Left renal cortex interstitium (tissue), 4 donors: Measurements from ENCODE around the gene ANKRD22. TPM values are rescaled to one million over a fixed set of nuclear protein-coding genes. Genes with fewer than 3 reads are reported as not detected.

Experiments
- DNase-seq, 4 donors: peaks; one replicate each; pipeline ENCODE4 v3.0.0-alpha.2; 2013; ENCODE audit warnings: low read depth in 4 of 4, low spot score in 2 of 4, missing footprints in 1 of 4
- polyA plus RNA-seq, 4 donors: library from polyadenylated mRNA; unstranded; fragments of 120-200 nt; gene quantifications; one replicate each; pipeline ENCODE4 v1.2.1, GENCODE V29; 2013; ENCODE audit not compliant: insufficient read length in 4 of 4

ANKRD22 gene
- polyA plus RNA-seq, 4 donors = 0.25 to 0.49 (median 0.46) TPM

- peak in 1 of 4 donors; percentile 15 for DNase-seq
These were observed 28.1 kb upstream of the ANKRD22 start, which contains the start of gene STAMBPL1 for GRCh38 chr10:88879534-88880281. Gene STAMBPL1 (plus strand): TSS chr10:88880245. CDS start chr10:88901709, 21,464 bp downstream.

- DNase-seq = no peak
These were observed 25.7 kb upstream of the ANKRD22 start for GRCh38 chr10:88877298-88877697.

DNA sequence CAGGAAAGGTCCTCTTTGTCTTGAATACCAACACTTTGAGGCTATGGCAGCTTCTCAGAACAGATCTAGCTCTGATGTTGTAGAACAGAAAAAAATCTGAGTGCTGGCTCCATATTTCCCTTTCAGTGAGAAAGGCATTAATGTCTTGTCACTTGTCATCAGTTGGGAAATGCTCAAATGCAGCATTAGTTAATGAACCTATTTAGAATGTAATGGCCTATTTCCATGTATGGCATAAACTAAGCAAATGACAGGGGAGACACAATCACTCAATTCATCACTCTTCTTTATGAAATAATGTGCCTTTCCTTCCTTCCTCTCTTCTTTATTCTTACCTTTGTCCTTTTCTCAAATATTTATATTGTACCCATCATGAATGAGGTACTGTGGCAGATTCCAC is 23.4 kb upstream of the ANKRD22 start:
- no peak for DNase-seq

- no peak for DNase-seq
These were observed 22.6 kb upstream of the ANKRD22 start for GRCh38 chr10:88874281-88874680.

GRCh38 chr10:88873757-88874156 is 22.1 kb upstream of the ANKRD22 start:
- DNase-seq = no peak

- DNase-seq = no peak
These were observed 18.4 kb upstream of the ANKRD22 start for GRCh38 chr10:88870089-88870488.

GRCh38 chr10:88866454-88866853 is 14.8 kb upstream of the ANKRD22 start:
- no peak for DNase-seq

GRCh38 chr10:88865281-88865876 is 13.7 kb upstream of the ANKRD22 start:
- DNase-seq = no peak

- DNase-seq = no peak
These were observed 9.4 kb upstream of the ANKRD22 start for GRCh38 chr10:88861036-88861435.

DNA sequence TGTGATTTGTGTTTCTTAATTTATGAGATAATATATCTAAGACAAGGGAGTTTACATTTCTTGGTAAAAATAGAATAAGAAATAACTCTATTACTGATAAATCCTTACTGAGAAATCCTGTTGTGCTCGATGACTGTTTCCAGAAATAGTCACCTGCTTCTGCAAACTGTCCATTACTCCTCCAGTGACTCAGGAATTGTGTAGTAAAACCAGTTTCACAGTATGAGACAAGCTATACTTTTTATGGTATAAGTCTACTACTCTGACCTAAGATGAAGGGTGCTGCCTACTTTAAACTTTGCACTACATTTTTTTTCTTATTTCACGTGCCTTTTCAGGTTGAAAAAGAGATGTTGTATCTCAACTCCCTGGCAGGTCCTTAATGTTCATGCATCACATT is 6.8 kb upstream of the ANKRD22 start:
- no peak for DNase-seq

DNA sequence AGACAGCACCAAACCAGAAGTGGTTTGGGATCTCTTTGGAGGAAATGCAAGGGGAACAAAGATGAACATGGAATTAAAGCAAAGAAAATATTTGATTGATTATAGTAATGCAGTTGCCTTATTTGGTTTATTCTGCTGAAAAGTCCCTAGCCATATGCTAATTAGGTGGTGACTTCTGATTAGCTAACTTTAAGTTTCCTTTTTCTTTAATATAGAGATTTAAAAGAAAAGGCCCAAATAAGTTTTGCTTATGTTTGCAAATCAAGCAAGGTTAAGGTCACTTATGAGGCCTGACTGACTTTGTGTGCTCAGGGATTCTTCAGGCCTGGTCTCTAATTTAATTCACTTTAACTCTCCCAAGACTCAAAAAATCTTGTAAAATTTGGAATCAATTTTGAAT is 6.2 kb upstream of the ANKRD22 start:
- DNase-seq = no peak

DNA sequence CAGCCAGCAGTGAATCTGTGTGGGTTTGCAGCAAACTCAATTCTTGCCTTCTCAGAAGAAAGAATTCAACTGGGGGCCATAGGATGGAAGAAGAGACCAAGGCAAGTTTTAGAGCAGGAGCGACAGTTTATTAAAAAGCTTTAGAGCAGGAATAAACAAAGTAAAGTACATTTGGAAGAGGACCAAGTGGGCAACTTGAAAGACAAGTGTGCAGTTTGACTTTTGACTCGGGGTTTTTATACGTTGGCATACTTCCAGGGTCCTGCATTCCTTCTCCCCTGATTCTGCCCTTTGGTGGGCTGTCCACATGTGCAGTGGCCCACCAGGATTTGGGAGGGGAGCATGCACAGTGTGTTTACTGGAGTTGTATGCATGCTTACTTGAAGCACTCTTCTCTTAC is 3.0 kb upstream of the ANKRD22 start:
- no peak for DNase-seq

DNA sequence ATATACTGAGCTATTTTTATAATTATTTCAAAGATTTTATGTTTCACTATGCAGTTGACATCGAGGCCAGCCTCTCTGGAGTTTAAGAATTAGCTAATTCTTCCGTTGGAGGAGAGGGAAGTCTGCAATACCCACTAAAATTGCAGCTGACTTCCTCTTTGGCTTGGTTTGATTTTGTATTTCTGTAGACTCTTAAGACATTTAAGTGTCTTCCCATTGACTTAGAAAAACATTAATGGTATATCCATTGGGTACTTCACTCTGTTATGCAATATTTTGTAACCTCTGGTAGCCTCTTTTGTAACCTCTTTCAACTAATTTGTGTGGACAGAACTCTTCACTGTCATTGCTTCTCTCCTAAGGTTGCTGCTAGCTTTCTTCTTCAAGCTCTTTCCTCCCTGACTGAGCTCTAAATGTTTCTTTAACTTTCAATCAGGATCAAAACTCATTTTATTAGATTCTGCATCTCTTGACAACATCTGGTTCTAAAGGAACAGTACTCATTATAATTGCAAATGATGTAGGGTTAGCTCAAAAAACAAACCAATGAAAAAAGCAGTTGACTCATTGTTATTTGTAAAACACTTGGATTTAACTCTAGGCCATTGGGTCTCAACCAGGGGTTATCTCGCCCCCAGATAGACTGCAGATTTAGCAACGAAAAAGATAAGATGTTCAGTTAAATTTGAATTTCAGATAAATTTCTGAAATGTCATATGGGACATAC is 1.7 kb upstream of the ANKRD22 start:
- no peak for DNase-seq

GRCh38 chr10:88852327-88852726 is 683 bp upstream of the ANKRD22 start:
- DNase-seq = no peak

- no peak for DNase-seq
These were observed 932 bp downstream of the ANKRD22 start for GRCh38 chr10:88850712-88851111.

- no peak for DNase-seq
These were observed 2.4 kb downstream of the ANKRD22 start for GRCh38 chr10:88849234-88849633.

DNA sequence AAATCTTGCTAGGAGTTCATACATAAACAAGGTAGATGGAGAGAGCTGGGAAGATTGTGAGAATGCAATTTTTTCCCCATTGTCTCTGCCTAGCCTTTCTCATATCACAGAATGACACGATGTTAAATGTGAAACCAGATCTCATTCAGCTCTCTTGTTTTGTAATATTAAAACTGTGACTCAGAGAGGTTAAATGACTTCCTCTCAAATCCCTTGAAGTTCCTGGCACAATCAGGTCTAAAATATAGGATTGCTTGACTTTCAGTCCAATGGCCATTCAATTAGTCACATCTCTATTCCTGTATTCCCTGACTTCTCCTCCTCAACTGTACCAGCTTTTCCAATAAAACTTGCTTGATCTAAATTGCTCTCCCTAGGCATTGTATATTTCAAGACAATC is 3.1 kb downstream of the ANKRD22 start:
- no peak for DNase-seq

GRCh38 chr10:88843171-88843570 is 8.5 kb downstream of the ANKRD22 start:
- DNase-seq = no peak

GRCh38 chr10:88841316-88842111 is 10.1 kb downstream of the ANKRD22 start:
- DNase-seq = no peak

DNA sequence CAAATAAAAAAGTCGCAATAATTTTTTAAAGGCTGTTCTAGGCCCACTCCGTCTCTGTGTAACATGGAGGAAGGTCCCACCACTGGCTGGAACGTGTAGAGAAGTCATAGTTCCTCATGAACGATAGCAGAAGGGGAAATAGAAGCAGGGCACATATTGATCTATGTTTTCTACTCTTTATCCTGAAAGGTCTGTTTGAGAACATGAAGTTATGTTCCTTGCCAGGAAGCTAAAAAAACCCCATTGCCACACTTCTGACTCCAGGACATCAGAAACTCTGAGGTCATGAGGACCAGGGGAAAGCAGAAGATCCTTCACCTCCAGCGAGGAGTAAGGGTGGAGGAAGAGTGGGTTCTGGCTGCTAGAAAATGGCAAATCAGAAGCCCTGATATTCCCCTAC is 10.8 kb downstream of the ANKRD22 start:
- no peak for DNase-seq

- no peak for DNase-seq
These were observed 11.5 kb downstream of the ANKRD22 start for GRCh38 chr10:88840104-88840503.
